NB4 (cell line): ENCODE results near the gene DNAJC6.

ENCODE experiments used
- CTCF ChIP-seq: IDR thresholded peaks from one replicate; pipeline ENCODE4 v1.5.1; 2012; ENCODE audit warnings: low read depth, low read length
- MYC ChIP-seq: IDR thresholded peaks from 2 replicates; pipeline ENCODE4 v1.6.1; 2011; ENCODE audit warnings: low read depth, low read length

- no peak for TF ChIP-seq CTCF
- no peak for TF ChIP-seq MYC
Measured at GRCh38 chr1:65386439-65386838, 77.1 kb downstream of the DNAJC6 start.
